Renal cortex interstitium (tissue), 11 donors: ENCODE data around the gene SCGB3A1. TPM values are rescaled to one million over a fixed set of nuclear protein-coding genes. Genes with fewer than 3 reads are reported as not detected.

Experiments
- DNase-seq, 11 donors: peaks; one replicate each; pipeline ENCODE4 v3.0.0-alpha.2; 2013; ENCODE audit warnings: low read depth in 9 of 11, low spot score in 4 of 11; ENCODE audit errors: extremely low read depth in 1 of 11
- polyA plus RNA-seq, 3 donors: library from polyadenylated mRNA; unstranded; fragments of 120-200 nt; gene quantifications; one replicate each; pipeline ENCODE4 v1.2.1, GENCODE V29; 2013; ENCODE audit not compliant: insufficient read length in 3 of 3

SCGB3A1 gene
- polyA plus RNA-seq, 3 donors: 0.89 to 1.8 (median 1.3) TPM

DNA sequence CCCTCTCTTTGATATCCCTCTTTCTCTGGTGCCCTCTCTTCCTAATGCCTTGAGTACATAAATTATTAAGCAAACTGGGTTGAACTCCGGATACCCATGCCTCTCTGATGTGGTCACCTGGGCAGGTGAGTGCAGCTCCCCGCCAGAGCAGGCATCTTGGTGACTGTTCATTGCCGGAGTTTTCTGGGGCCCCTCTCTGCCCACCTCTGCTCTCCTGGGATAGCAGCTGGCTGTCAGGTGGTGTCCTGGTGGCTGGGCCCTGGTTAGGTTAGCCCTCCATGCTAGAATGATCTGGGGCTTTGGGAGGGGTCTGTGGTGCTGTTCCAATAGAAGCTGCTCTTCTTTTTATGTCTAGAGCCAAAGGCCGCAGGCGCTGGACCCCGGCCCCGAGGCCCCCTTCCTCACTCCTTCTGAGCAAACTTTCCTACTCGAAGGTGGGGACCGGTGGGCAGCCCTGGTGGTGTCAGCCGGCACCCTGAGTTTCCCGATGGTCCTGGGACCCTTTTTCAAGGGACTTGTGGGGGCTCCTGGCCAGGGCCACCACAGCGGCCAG, 4.9 kb upstream of the SCGB3A1 start:
- DNase-seq: no peak

DNA sequence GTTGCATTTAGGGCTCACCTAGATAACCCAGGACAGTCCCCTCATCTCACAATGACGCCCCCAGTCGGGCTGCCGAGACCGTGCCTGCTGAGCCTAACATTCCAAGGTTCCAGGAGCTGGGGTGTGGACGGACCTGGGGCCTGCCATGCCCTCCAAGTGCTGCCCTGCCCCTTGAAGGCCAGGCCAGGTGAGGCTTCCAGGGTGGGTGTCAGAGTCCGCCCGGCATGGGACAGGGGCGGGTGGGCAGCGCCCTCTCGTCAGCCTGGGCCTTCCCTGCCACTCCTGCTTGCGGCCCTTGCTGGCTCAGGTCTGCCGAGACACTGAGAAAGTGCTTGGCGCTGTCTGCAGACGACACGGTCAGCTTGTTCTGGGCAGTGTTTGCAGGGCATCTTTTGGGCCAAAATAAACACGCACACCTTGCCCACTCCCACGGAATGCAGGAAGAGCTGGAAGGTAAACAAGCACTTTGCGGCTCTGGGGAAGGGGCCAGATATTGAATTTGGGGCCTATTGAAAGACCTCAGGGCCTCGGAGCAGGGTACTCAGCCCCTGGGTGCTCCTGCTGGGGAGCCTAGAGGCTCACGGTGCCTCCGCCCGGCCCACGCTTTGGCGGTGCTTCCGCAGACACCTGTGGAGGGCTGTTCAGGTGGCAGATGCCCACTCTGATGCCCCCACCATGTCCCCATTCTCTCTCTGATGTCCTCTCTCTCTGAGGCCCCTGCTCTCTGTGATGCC, 4.2 kb upstream of the SCGB3A1 start:
- no peak for DNase-seq

DNA sequence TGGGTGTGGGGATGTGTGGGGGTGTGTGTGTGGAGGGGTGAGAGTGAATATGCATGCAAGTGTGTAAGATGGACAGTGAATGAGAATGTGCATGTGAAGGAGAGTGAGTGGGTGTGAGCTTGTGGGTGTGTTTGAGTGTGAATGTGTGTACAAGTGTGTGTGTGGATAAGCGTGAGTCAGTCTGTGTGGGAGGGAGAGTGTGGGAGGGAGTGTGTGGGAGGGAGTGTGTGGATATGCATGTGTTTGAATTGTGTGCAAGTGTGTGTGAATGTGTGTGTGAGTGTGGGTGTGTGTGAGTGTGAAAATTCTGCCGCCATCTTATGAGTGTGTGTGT, 3.7 kb upstream of the SCGB3A1 start:
- no peak for DNase-seq

DNA sequence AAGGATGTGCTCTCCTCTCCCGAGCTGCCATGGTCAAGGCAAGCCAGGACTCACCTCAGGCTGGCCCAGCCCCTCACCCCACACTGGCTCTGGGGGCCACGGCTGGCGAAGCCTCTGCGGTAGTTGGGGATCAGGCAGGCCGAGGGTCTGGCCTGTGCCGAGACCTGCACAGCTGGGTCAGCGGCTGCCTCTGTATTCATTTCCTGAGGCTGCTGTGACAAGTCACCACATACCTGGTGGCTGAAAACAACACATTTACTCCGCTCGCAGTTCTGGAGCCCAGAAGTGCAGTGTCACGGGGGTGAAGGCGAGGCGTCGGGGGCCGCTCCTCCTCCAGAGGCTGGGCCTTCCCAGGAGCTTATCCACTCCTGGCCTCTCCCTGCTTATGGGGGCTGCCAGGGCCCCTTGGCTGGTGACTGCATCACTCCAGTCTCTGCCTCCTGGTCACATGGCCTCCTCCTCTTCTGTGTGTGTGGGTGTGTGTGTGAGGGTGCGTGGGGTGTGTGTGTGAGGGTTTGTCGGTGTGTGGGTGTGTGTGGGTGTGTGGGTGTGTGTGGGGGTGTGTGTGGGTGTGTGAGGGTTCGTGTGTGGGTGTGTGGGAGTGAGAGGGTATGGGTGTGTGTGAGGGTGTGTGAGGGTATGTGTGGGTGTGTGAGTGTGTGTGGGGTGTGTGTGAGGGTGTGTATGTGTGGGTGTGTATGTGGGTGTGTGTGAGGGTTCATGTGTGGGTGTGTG, 3.2 kb upstream of the SCGB3A1 start:
- no peak for DNase-seq

DNA sequence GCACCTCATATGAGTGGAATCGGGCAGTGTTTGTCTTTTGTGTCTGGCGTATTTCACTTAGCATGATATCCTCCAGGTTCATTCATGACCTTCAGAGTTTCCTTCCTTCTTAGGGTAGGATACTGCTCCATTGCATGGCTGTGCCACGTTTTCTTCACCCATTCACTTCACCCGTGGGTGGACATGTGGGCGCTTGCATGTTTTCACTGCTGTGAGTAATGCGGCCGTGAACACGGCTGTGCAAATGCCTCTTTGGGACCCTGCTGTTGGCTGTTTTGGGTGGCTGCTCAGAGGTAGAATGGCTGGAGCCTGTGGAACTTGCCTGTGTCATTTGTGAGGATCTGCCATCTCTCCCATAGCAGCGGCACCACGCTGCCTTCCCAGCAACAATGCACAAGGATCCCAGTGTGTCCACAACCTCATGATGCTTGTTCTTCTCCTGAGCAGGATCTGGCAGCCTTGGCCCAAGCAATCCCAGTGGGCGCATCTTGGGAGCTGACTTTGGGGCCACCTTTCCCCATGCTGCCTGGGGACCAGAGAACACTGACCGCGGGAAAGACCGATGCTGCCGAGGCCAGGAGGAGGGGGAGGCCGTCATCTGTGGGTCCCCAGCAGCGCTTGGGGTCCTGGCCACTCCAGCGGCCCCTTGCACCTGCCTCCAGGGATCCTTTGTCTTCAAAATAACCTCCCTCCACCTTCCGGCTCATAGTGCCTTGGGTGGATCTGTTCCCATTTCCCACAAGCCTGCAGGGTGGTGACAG, 2.3 kb upstream of the SCGB3A1 start:
- DNase-seq: no peak

DNA sequence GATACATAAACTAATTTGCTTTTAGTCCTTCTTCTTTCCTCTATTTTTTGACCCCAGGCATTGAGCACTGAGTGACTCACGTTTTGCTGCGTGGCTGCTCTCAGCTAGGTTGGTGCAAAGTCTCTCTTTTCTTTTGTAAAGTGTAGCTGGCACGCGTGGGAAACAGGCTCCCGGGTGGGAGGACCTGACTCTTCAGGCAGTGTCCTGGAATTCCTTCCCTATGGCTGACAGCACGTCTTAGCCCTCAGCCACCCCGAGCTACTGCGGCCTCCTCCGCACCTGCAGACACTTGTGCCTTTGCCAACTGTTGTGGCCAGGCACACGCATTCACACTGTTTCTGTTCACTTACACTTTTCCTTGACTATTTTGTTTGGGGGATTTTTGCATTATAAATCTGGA, 877 bp upstream of the SCGB3A1 start:
- no peak for DNase-seq

DNA sequence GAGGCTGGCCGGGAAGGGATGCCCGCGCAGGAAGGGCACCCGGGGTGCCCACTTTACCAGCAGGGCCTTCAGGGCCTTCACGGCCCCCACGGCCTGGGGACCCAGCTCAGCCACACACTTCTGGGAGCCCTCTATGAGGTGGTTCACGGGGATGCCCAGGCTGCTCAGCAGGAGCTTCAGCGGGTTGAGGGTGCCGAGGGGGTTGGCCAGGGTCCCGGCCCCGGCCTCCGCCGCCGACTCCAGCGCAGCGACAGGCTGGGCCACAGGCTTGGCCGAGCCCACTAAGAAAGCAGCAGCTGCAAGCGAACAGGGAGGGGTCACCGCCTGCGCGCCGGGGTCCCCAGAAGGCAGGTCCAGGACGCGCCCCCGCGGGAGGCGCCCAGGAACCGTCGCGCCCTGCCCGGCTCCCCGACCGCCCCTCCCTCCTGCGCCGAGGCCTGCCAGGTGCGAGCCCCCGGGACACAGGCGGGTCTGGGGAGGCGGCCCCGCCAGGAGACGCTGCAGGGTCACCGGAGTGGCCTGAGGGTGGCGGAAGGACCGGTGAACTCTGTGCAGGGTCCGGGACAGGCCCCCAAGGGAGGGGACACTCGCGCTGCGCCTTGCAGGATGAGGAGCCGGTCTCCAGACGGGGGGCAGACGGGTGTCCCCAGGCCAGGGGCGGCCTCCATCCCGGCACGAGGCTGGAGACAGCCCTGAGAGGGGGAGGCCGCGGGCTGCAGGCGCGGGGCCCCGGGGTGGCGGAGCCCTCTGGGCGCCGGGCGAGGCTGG, 572 bp downstream of the SCGB3A1 start:
- no peak for DNase-seq

DNA sequence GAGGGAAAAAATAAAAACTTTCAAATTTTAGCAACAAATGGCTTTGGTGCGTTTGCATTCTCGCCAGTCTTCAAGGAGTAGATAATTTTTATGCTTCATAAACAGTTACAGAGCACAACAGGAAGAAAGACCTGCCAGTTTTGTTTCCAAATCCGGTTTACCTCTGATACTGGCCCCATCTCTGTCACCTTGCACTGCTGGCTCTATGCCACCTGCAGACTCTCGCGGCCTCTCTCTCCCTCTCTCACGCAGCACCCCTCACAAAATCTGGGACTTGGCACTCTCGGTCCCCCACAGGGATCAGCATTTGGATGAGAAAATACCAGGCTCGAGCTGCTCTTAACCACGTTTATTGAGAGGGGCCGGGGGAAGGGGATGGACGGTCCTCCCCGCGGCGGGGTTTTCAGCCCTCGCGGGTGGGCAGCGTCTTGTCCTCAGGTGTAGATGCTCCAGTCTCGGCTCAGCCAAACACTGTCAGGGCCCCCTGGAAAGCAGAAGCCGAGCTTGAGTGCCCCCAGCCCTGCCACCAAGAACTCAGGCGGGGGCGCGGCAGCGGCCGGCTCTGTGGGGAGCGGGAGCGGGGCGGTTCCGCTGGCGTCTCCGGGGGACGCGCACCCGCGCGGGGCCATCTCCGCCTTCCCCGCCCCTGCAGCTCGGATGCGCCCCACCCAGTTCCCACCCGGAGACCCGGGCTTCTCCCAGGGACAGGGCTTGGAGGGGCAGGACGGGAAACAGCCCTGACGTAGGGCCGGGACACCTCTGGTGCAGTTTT, 1.3 kb downstream of the SCGB3A1 start:
- DNase-seq: no peak

DNA sequence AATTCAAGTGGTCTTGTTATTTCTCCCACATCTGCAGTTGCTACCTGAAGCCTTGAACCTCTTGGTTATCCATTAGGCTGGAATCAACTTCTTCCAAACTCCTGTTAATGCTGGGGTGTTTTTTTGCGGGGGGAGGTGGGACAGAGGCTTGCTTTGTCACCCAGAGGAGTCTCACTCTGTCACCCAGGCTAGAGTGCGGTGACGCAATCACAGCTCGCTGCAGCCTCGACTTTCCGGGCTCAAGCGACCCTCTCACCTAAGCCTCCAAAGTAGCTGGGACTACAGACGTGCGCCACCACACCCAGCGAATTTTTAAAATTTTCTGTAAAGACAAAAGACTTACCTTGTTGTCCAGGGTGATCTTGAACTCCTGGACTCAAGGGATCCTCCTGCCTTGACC, 4.4 kb downstream of the SCGB3A1 start:
- no peak for DNase-seq

DNA sequence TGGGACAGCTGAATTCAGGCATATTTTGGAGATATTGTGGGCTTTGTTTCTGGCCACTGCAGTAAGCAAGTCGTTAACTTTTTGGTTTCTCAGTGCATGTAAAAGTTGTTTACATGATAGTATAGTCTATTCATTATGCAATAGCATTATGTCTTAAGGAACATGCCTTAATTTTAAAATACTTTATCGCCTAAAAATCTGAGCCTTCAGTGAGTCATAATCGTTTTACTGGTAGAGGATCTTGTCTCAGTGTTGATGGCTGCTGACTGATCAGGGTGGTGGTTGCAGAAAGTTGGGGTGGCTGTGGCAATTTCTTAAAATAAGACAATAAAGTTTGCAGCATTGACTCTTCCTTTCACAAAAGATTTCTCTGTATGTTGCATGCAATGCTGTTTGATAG, 5.1 kb downstream of the SCGB3A1 start:
- no peak for DNase-seq

DNA sequence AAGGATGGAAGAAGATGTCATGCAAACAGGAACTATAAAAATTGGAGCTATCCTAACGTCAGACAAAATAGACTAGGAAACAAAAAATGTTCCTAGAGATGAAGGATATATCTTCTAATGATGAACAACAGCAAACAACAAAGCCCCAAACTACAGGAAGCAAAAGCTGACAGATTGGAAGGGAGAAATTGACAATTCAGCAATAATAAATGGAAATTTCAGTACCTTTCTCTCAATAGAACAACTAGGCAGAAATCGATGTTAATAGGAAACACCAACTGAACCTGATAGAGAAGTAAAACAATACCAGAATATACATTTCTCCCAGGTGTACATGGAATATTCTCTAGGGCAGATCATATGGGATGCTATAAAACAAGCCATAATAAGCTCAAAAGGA, 7.6 kb downstream of the SCGB3A1 start:
- no peak for DNase-seq

DNA sequence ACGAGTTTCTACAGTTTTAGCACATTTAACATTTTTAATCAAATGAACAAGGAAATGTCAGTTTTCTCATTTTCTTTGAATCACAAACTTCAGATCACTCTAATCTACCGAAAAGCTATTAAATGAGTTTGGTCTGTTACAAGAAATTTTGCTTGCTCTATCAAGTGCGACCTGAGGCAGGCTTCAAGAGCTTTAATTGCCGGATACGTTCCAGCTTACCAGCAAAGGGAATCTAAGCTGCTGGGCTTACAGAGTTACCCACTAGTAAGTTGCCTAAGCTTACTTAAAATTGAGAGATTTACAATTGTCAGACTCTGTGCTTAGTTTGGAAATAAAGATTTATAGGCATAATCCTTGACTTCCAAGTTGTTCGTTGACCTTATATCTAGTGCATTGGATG, 10.6 kb downstream of the SCGB3A1 start:
- DNase-seq: peak in 3 of 11 donors; percentile 13 to 45 (median 21)

DNA sequence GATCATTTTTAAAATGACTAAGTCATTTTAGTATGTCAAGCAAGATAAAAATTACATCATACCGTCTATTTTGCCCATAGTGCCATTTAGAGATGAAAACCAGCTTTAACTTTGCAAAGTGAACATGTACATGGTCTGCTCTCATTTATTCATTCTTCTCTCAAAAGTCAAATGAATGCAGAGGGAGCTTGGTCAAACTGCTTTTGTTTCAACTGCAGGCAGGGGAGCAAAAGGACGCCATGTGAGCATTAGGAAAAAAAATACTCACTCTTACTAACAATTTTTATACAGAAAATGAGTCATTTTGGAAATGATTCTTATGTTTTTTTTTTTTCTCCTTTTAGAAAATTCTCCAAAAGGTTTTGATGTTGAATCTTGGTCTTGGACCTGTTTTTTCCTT, 15.7 kb downstream of the SCGB3A1 start:
- no peak for DNase-seq

DNA sequence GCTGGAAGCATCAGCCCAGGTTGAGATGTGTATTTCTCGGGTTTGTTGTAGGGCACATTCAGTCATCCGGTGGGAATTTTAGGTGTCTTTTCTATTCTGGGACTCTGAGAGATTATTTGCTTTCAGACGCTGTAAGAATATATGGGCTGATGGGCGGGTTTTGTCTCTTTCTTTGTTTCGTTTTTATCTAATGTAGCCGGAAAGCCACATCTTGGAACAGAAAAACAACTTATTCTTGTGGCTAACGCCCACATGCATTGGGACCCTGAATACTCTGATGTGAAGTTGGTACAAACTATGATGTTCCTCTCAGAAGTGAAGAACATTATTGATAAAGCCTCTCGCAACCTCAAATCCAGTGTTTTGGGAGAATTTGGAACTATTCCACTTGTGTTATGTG, 22.4 kb downstream of the SCGB3A1 start:
- no peak for DNase-seq

DNA sequence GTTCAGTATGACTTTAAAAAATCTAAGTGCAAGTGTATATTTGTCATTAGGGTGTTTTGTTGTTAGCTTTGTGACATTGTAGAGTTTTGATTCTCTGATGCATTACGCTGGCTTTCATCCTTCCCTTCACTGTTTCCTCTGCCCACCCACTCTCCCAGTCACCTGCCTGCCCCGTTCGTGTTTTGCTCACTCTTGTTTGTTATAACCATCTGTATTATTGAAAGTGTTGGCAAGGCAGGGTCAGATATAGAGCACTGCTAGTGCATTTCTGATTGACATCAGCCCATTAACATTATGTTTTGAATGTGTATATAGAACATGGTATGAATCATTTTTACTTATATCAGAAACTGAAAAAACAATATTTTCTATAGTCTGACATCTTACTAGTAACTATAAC, 27.3 kb downstream of the SCGB3A1 start:
- no peak for DNase-seq

DNA sequence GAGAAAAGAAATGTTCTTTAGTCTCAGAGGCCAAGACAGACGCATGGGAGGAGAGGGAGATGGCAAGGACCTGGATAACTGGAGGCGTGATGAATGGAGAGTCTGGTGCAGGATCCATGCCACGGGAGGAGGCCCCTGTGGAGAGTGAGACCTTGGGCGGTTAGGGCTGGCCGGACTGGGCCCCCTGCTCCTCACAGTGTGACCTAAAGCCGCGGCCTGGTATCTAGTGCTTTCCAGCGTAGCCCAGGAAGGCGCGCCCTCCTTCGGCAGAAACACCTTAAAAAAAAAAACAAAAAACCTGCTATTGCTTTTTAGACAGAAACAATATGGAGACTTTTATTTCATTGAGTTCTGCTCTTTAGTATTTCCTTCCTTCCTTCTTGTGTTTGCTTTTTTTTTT, 33.1 kb downstream of the SCGB3A1 start:
- no peak for DNase-seq

DNA sequence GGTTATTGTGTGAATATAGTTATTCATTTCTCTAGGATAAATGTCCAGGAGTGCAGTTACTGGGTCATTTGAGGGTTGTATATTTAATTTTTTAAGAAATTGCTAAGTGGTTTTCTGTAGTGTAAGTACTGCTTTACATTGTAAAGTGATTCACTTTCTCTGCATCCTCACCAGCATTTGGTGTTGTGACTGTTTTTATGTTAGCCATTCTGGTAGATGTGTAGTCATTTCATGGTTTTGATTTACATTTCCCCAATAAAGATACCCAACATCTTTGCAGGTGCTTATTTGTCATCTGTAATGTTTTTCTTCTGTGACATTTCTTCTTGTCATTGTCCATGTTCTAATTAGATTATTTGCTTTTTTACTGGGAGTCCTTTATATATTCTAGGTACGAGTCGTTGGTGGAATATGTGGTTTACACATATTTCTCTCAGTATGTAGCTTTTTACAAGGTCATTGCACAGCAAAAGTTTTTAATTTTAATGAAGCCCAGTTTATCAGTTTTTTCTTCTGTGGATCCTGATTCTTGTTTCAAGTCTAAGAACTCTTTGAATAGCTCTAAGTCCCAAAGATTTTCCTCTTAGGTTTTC, 34.0 kb downstream of the SCGB3A1 start:
- no peak for DNase-seq
